Endothelial cell of coronary artery (primary cell): ENCODE results near the gene OR6Y1. TPM values are rescaled to one million over a fixed set of nuclear protein-coding genes. Genes with fewer than 3 reads are reported as not detected.

Source experiments
- total RNA-seq: library from RNA; depleted of rRNA; stranded (reverse); fragments of >200 nt; gene quantifications from 2 replicates; pipeline ENCODE4 v1.2.3, GENCODE V29; 2014

OR6Y1 gene, protein sequence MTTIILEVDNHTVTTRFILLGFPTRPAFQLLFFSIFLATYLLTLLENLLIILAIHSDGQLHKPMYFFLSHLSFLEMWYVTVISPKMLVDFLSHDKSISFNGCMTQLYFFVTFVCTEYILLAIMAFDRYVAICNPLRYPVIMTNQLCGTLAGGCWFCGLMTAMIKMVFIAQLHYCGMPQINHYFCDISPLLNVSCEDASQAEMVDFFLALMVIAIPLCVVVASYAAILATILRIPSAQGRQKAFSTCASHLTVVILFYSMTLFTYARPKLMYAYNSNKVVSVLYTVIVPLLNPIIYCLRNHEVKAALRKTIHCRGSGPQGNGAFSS
- not detected in 2 replicates for total RNA-seq

DNA sequence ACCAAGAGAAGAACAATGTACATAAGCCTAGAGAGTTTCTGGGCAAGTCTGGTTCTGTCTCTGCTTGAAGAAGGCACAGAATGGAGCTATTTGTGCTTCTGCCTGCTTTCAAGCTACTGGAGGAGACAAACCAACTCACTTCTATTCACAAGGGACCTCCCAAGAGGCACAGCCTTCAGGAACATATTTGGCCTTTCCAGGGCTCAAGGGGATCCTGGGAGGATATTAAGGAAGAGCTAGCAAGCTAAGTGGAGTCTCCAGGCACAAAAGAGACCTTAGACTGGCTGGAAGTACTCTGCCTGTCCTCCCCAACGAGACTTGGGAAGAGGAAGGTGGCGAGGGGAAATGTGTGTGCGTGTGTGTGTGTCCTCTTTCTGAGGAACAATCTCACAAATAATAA is at the start of gene OR6Y1:
TSS of gene OR6Y1 (minus strand) at position 54 of the 400 bp plus-strand sequence. CDS start 6,300 bp downstream, outside the sequence.

GRCh38 chr1:158579733-158580132 is 25.5 kb upstream of the OR6Y1 start, which contains the start of gene OR10X1:
Gene OR10X1 (minus strand): TSS chr1:158579899. CDS start chr1:158579899, 0 bp downstream.

GRCh38 chr1:158570480-158570879 is 16.3 kb upstream of the OR6Y1 start, which contains the start of gene OR6P1:
Gene OR6P1 (minus strand): TSS chr1:158570580. CDS start chr1:158563604, 6,976 bp downstream.

Other genes with a start within 250 kb of the OR6Y1 start
- gene CD1B, start 222.9 kb downstream of the OR6Y1 start, total RNA-seq = not detected in 2 replicates
- not detected in 2 replicates for gene CD1E, start 200.5 kb downstream of the OR6Y1 start, total RNA-seq
- not detected in 2 replicates for gene OR10T2, start 154.9 kb downstream of the OR6Y1 start, total RNA-seq
- not detected in 2 replicates for gene OR10K2, start 128.2 kb downstream of the OR6Y1 start, total RNA-seq
- not detected in 2 replicates for gene OR10K1, start 92.6 kb downstream of the OR6Y1 start, total RNA-seq
- not detected in 2 replicates for gene OR10R2, start 82.2 kb downstream of the OR6Y1 start, total RNA-seq
- not detected in 2 replicates for gene OR6P1, start 16.2 kb upstream of the OR6Y1 start, total RNA-seq
- gene OR10X1, start 25.5 kb upstream of the OR6Y1 start, total RNA-seq = not detected in 2 replicates
- gene OR10Z1, start 50.9 kb upstream of the OR6Y1 start, total RNA-seq = not detected in 2 replicates
- under 0.01 and 0.90 TPM in 2 replicates for gene SPTA1, start 132.3 kb upstream of the OR6Y1 start, total RNA-seq
- gene OR6K2, start 146.2 kb upstream of the OR6Y1 start, total RNA-seq = not detected in 2 replicates
- gene OR6K3, start 166.3 kb upstream of the OR6Y1 start, total RNA-seq = not detected in 2 replicates
- gene OR6K6, start 200.3 kb upstream of the OR6Y1 start, total RNA-seq = not detected in 2 replicates
- gene OR6N1, start 217.8 kb upstream of the OR6Y1 start, total RNA-seq = not detected in 2 replicates
- gene OR6N2, start 226.8 kb upstream of the OR6Y1 start, total RNA-seq = not detected in 2 replicates